Activated naive CD4-positive, alpha-beta T cell treated with anti-CD3 and anti-CD28 coated beads, Interleukin-2, amount 10 ng/mL, durations not matched to agents 7 days and 5 days (primary cell): ENCODE results near the gene IMPDH1.
A peak's percentile ranks its signal among the peaks of the same experiment; 100 is the strongest.

ENCODE experiments used
- CTCF ChIA-PET: fragments of 350-600 bp; sonication (Branson Sonifier 250); formaldehyde crosslinking; loops from one replicate; lab custom pipeline; 2021; ENCODE audit warnings: antibody characterized with exemption; lab: Charles Lee
- DNase-seq: peaks from one replicate; pipeline ENCODE4 v3.0.0-alpha.2; 2020
- H3K27ac Mint-ChIP-seq: one replicate; pipeline ENCODE4 v1.8.0; 2021; ENCODE audit warnings: mild to moderate bottlenecking, moderate library complexity, mixed read lengths
- H3K27me3 Mint-ChIP-seq: one replicate; pipeline ENCODE4 v1.8.0; 2021; ENCODE audit warnings: mild to moderate bottlenecking, mixed read lengths
- H3K36me3 Mint-ChIP-seq: one replicate; pipeline ENCODE4 v1.8.0; 2021; ENCODE audit warnings: mixed read lengths
- H3K4me1 Mint-ChIP-seq: one replicate; pipeline ENCODE4 v1.8.0; 2021; ENCODE audit warnings: mixed read lengths
- H3K4me3 Mint-ChIP-seq: one replicate; pipeline ENCODE4 v1.8.0; 2021; ENCODE audit warnings: mild to moderate bottlenecking, moderate library complexity, mixed read lengths
- H3K9me3 Mint-ChIP-seq: one replicate; pipeline ENCODE4 v1.8.0; 2021; ENCODE audit warnings: mixed read lengths

Gene IMPDH1

DNA sequence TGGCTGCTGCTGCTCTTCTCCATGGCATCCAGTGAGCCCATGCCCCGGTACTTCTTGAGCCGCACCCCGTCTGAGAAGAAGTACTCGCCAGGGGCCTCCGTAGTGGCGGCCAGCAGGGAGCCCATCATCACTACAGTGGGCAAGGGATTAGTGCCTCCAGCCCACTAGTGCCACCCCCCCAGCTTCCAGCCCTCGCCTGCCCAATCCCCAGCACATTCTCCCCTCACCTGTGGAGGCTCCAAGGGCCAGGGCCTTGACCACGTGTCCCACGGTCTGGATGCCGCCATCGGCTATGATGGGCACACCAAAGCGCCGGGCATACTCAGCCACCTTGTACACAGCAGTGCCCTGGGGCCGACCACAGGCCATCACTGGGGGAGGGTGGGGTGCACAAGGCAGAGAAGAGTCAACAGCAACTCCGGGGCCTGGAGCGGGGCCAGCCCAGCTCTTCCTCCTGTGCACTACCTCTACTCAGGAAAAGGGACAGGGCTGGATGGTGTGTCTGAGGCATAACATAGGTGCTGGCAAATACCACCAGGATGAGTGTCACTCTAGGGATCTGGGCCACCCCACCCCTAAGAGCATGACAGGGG is 14.8 kb downstream of the IMPDH1 start:
- Mint-ChIP-seq H3K27me3 (peaks cover 2% of the 10 kb centered on the region), H3K9me3 (no peaks in the 10 kb centered on the region), H3K4me1 (no peaks in the 10 kb centered on the region), H3K4me3 (no peak overlapping the region), H3K27ac (no peak overlapping the region), H3K36me3 (peaks cover 24% of the 10 kb centered on the region)
- CTCF ChIA-PET, result interaction anchor here (1.0 to 2.3 kb wide), 6 partner anchors 8 to 47 kb away, joined by 4 to 6 read pairs (median 5); no protein-coding TSS in a partner anchor
- no peak for DNase-seq

GRCh38 chr7:128393526-128394330 is 16.1 kb downstream of the IMPDH1 start:
- CTCF ChIA-PET, result interaction anchor here (0.9 to 1.5 kb wide), 3 partner anchors 31 to 43 kb away, joined by 3 to 5 read pairs (median 3); no protein-coding TSS in a partner anchor
- Mint-ChIP-seq H3K36me3 (peaks cover 19% of the 10 kb centered on the region), H3K27me3 (peaks cover 13% of the 10 kb centered on the region), H3K4me1 (no peaks in the 10 kb centered on the region), H3K4me3 (no peak overlapping the region), H3K27ac (no peak overlapping the region), H3K9me3 (no peaks in the 10 kb centered on the region)
- DNase-seq, result no peak

DNA sequence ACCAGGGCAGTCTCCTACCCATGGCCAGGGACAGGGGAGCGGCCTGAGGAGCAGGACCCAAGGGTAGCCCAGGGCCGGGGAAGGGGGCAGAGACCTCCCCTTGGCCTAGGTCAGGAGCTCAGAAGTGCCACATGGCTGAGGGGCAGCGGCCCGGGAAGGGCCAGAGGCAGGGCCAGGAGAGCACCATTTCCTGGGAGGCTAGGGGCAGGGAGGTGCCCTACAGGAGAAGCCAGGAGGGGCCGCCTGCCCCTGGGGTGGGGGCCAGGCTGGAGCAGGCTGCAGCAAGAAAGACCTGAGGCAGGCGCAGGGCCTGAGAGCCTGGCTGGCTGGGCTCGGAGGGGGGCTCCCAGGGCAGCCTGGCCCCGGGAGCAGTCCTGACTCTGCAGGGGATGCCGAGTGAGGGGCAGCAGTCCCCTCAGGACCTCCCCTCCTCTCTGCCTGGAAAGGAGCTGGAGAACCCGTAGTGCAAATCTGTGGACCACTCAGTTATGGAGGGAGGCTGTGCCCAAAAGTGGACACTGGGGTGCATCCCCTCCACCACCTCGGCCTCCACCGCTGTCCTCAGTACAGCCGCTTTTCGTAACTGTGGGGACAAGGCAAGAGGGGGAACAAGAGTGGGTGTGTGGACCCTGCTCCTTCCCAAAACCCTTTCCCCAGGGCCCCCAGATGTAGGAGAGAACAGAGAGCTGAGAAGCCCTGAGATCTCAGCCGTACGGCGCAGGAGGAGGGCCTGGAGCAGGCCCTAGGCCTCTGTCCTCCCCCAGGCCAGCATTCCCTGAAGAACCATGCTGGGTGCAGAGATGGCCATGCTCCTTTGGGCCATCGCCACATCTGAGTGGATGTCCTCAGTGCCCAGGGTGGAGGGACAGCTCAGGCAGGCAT is 17.1 kb downstream of the IMPDH1 start:
- Mint-ChIP-seq H3K27me3 (peaks cover 24% of the 10 kb centered on the region), H3K4me3 (no peak overlapping the region), H3K9me3 (no peaks in the 10 kb centered on the region), H3K4me1 (no peaks in the 10 kb centered on the region), H3K36me3 (peaks cover 13% of the 10 kb centered on the region), H3K27ac (no peak overlapping the region)
- CTCF ChIA-PET, result interaction anchor here (1.2 to 8.5 kb wide), 2 partner anchors 34 to 43 kb away, joined by 3 to 183 read pairs; no protein-coding TSS in a partner anchor
- no peak for DNase-seq

- CTCF ChIA-PET, result interaction anchor here (1.4 to 8.5 kb wide), 3 partner anchors 13 to 43 kb away, joined by 8 to 183 read pairs (median 48); no protein-coding TSS in a partner anchor
- H3K9me3 Mint-ChIP-seq, result no peaks in the 10 kb centered on the region
- H3K4me1 Mint-ChIP-seq, result no peaks in the 10 kb centered on the region
- peaks cover 6% of the 10 kb centered on the region for H3K36me3 Mint-ChIP-seq
- no peak overlapping the region for H3K27ac Mint-ChIP-seq
- H3K27me3 Mint-ChIP-seq, result peaks cover 33% of the 10 kb centered on the region
- H3K4me3 Mint-ChIP-seq, result no peak overlapping the region
- no peak for DNase-seq
Observed at GRCh38 chr7:128391805-128392204, 18.0 kb downstream of the IMPDH1 start.

- peaks cover 2% of the 10 kb centered on the region for H3K36me3 Mint-ChIP-seq
- H3K27me3 Mint-ChIP-seq, result peaks cover 36% of the 10 kb centered on the region
- CTCF ChIA-PET, result interaction anchor here (1.1 to 8.5 kb wide), 6 partner anchors 12 to 46 kb away, joined by 3 to 183 read pairs (median 10); partner anchors contain the start of gene RBM28
- H3K27ac Mint-ChIP-seq, result no peak overlapping the region
- no peak for DNase-seq
- no peak overlapping the region for H3K4me3 Mint-ChIP-seq
- no peaks in the 10 kb centered on the region for H3K4me1 Mint-ChIP-seq
- H3K9me3 Mint-ChIP-seq, result no peaks in the 10 kb centered on the region
Observed at GRCh38 chr7:128390871-128391565, 18.8 kb downstream of the IMPDH1 start.

- Mint-ChIP-seq H3K27ac (no peak overlapping the region), H3K4me3 (no peak overlapping the region)
- DNase-seq, result no peak
Observed at GRCh38 chr7:128389618-128390329, 20.0 kb downstream of the IMPDH1 start.

DNA sequence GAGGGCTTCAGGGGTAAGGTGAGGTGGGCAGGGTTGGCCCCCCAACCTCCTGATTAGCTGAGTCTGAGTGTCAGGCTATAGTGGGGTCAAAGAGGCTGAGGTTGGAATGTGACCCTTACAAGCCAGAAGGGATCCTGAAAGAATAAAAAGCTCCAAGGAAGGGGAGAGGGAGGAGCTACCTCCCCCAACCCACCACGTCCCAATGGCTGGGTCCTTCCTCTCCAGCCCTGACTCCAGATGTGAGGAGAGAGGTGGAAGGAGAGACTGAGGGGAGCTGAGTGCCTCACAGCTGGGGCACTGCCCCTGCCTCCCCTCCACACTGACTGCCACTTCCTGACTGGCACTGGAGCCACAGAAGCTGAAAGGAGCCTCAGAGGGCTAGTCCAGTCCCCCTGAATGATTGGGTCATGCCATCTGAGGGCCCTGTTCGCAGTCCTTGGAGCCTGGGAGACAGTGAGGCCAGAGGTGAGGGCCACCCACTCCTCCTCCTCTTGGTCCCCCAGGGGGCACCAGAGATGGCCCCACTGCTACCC is 20.6 kb downstream of the IMPDH1 start:
- CTCF ChIA-PET, result interaction anchor here (1.1 to 8.5 kb wide), 9 partner anchors 9 to 71 kb away, joined by 3 to 183 read pairs (median 11); partner anchors contain the start of gene RBM28
- H3K27me3 Mint-ChIP-seq, result peaks cover 36% of the 10 kb centered on the region
- no peaks in the 10 kb centered on the region for H3K9me3 Mint-ChIP-seq
- no peaks in the 10 kb centered on the region for H3K4me1 Mint-ChIP-seq
- H3K36me3 Mint-ChIP-seq, result peaks cover 2% of the 10 kb centered on the region
- H3K27ac Mint-ChIP-seq, result no peak overlapping the region
- DNase-seq, result no peak
- no peak overlapping the region for H3K4me3 Mint-ChIP-seq

More at GRCh38 chr7:128389618-128390329, 20.0 kb downstream of the IMPDH1 start:
- peaks cover 36% of the 10 kb centered on the region for H3K27me3 Mint-ChIP-seq
- peaks cover 2% of the 10 kb centered on the region for H3K36me3 Mint-ChIP-seq
- H3K4me1 Mint-ChIP-seq, result no peaks in the 10 kb centered on the region
- CTCF ChIA-PET, result interaction anchor here (1.1 to 8.5 kb wide), 9 partner anchors 8 to 71 kb away, joined by 3 to 183 read pairs (median 11); partner anchors contain the start of gene RBM28
- H3K9me3 Mint-ChIP-seq, result no peaks in the 10 kb centered on the region

DNA sequence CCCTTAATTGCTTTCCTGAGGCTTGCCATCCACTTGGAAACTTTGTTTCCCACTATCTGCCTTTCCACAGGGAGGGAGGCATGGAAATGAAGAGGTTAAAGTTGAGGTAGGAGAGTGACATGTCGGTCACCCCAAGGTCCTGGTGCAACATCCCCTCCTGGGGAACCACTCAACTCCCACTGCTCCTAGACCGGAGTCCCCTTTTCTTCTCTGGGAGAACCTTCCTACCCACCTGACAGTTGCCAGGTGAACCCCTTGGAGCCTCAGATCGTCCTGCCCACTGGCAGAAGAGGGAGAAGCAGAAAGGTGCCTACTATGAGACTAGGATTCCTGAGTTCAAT is 21.7 kb downstream of the IMPDH1 start:
- Mint-ChIP-seq H3K4me1 (no peaks in the 10 kb centered on the region), H3K27me3 (peaks cover 42% of the 10 kb centered on the region), H3K36me3 (peaks cover 2% of the 10 kb centered on the region), H3K4me3 (no peak overlapping the region), H3K27ac (no peak overlapping the region), H3K9me3 (no peaks in the 10 kb centered on the region)
- CTCF ChIA-PET, result interaction anchor here (0.9 to 8.5 kb wide), 18 partner anchors 9 to 252 kb away, joined by 3 to 183 read pairs (median 10); partner anchors contain the start of gene RBM28
- DNase-seq, result no peak

DNA sequence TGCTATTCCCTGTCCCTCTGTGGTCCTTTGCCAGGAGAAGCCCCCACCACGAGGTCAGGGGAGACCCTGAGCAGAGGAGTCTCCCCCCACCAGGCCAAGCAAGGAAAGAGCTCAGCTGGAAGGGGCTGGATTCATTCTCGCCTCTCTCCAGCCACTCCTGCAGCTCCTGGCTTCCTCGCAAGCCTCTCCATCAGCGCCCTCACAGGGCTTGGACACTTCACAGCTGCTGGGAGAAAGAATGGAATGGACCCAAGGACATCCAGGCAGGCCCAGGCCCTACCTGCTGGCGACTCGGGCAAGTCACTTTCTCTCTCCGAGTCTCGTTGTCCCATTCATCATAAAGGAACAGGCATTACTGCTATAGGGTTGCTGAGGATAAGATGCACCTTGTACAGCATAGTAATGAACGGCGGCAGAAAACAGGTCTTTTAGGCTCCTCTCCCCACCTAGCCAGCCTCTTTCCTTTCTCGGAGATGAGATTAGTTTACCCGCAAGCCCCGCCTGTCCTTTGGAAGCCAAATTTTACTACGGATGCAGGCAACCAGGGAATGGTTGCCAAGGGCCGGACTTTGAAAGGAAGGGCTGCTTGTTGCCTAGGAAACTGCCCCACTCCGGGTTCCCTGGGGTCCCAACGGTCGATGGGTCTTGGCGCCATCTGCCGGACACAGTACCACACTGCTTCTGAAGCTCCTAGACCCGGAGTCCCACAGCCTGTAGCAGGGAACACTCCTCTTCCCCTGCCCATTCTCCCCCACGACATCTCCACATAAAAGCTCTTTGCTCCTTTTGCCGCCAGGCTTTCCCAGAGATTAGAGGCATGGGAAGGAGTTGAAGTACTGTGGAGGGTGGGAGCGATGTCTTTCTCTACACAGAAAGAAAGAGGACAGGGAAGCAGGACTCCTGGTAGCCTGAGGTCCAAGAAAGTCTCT is 22.3 kb downstream of the IMPDH1 start:
- H3K36me3 Mint-ChIP-seq, result peaks cover 2% of the 10 kb centered on the region
- peak; percentile 78 for DNase-seq
- H3K4me1 Mint-ChIP-seq, result no peaks in the 10 kb centered on the region
- CTCF ChIA-PET, result interaction anchor here (0.7 to 8.5 kb wide), 24 partner anchors 8 to 678 kb away, joined by 3 to 183 read pairs (median 6); partner anchors contain the start of gene RBM28
- peaks cover 42% of the 10 kb centered on the region for H3K27me3 Mint-ChIP-seq
- no peak overlapping the region for H3K4me3 Mint-ChIP-seq
- H3K9me3 Mint-ChIP-seq, result no peaks in the 10 kb centered on the region
- H3K27ac Mint-ChIP-seq, result no peak overlapping the region

DNA sequence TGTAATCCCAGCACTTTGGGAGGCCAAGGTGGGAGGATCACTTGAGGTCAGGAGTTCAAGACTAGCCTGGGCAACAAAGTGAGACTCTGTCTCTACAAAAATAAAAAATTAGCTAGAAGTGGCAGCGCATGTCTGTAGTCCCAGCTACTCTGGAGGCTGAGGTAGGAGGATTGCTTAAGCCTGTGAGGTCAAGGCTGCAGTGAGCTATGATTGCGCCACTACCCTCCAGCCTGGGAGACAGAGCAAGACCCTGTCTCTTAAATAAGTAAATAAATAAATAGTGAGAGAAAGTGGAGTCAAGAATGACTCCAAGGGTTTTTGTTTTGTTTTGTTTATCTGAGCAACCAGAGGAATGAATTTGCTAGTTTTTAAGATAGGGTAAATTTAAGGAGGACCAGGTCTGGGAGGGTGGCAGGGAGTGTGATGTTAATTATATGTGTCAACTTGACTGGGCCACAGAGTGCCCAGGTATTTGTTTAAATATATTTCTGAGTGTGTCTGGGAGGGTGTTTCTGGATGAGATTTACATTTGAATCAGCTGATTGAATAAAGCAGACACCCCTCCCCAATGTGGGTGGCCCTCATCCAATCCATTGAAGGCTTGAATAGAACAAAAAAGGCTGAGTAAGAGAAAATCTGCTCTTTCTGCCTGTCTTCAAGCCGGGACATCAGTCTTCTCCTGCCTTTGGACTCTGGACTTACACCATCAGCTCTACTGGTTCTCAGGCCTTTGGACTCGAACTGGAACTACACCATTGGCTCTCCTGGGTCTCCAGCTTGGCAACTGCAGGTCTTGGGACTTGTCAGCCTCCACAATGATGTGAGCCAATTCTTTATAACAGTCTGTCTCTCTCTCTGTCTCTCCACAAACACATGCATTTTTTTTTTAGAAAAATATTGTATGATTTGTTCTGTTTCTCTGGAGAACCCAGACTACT is 23.5 kb downstream of the IMPDH1 start:
- DNase-seq, result no peak
- CTCF ChIA-PET, result interaction anchor here (0.7 to 8.5 kb wide), 18 partner anchors 7 to 677 kb away, joined by 3 to 183 read pairs (median 8); partner anchors contain the start of gene RBM28
- Mint-ChIP-seq H3K9me3 (no peaks in the 10 kb centered on the region), H3K4me3 (no peak overlapping the region), H3K27me3 (peaks cover 46% of the 10 kb centered on the region), H3K36me3 (no peaks in the 10 kb centered on the region), H3K27ac (no peak overlapping the region), H3K4me1 (no peaks in the 10 kb centered on the region)

DNA sequence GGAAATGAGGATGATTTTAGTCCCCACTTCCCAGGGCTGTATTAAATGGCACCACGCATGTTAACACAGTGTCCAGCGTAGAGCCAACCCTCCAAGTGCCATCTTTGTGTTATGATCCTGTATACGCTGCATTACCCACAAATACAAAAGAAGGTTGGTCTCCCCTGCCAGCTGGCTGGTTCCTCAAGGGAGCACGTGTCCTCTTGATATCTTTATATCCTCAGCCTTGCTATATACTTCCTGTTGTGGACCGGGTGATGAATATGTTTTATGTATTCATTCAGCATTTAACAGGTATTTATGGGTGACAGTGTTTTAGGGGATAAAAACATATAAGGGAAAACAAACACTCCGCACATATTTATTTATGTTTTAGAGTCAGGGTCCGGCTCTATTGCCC is 25.1 kb downstream of the IMPDH1 start:
- Mint-ChIP-seq H3K27me3 (peaks cover 42% of the 10 kb centered on the region), H3K4me3 (no peak overlapping the region), H3K36me3 (no peaks in the 10 kb centered on the region), H3K4me1 (no peaks in the 10 kb centered on the region), H3K9me3 (no peaks in the 10 kb centered on the region), H3K27ac (no peak overlapping the region)
- no peak for DNase-seq
- CTCF ChIA-PET, result interaction anchor here (0.6 to 8.5 kb wide), 8 partner anchors 9 to 718 kb away, joined by 3 to 183 read pairs (median 6); no protein-coding TSS in a partner anchor
